Muscle layer of colon (tissue), 2 donors: ENCODE results near the gene RBM22.

ENCODE experiments used
- H3K27ac ChIP-seq: one replicate; pipeline ENCODE4 v1.7.0; 2013; ENCODE audit warnings: low read depth, mild to moderate bottlenecking, low read length, moderate library complexity
- H3K27me3 ChIP-seq, 2 donors: one replicate each; pipeline ENCODE4 v1.7.0; 2013; ENCODE audit warnings: low read length in 2 of 2, mild to moderate bottlenecking in 2 of 2; ENCODE audit not compliant: insufficient read depth in 2 of 2, control insufficient read depth in 1 of 2
- H3K36me3 ChIP-seq: one replicate; pipeline ENCODE4 v1.7.0; 2013; ENCODE audit warnings: mild to moderate bottlenecking, low read length; ENCODE audit not compliant: insufficient read depth
- H3K4me1 ChIP-seq: one replicate; pipeline ENCODE4 v1.7.0; 2013; ENCODE audit warnings: mild to moderate bottlenecking, low read length; ENCODE audit not compliant: insufficient read depth
- H3K4me3 ChIP-seq, 2 donors: one replicate each; pipeline ENCODE4 v1.7.0; 2013; ENCODE audit warnings: low read length in 2 of 2, low read depth in 1 of 2, mild to moderate bottlenecking in 1 of 2, moderate library complexity in 1 of 2
- H3K9ac ChIP-seq: one replicate; pipeline ENCODE4 v1.7.0; 2013; ENCODE audit warnings: low read length
- H3K9me3 ChIP-seq: one replicate; pipeline ENCODE4 v1.7.0; 2013; ENCODE audit warnings: mild to moderate bottlenecking, low read length
- donor health status: abdominal sarcoma.
- donor health status: Adenocarcinoma of cecum.

RBM22 gene

DNA sequence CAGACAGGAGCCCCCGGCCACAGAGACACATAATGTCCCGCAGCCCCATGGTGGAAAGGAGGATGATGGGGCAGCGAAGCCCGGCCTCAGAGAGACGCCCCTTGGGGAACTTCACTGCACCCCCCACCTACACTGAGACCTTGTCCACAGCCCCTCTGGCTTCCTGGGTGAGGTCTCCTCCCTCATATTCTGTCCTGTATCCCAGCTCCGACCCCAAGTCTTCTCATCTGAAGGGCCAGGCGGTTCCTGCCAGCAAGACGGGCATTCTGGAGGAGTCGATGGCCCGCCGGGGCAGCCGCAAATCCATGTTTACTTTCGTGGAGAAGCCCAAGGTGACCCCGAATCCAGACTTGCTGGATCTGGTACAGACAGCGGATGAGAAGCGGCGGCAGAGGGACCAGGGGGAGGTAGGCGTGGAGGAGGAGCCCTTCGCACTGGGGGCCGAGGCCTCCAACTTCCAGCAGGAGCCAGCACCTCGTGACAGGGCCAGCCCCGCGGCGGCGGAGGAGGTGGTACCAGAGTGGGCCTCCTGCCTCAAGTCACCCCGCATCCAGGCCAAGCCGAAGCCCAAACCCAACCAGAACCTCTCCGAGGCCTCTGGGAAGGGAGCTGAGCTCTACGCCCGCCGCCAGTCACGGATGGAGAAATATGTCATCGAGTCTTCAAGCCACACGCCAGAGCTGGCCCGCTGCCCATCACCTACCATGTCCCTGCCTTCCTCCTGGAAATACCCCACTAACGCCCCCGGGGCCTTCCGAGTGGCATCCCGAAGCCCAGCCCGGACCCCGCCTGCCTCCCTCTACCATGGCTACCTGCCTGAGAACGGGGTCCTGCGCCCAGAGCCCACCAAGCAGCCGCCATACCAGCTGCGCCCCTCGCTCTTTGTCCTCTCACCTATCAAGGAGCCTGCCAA is 51.5 kb downstream of the RBM22 start:
- Histone ChIP-seq H3K27ac (no peak overlapping the region), H3K27me3 (no peaks in the 10 kb centered on the region), H3K9ac (no peak overlapping the region), H3K9me3 (no peaks in the 10 kb centered on the region), H3K4me3 (no peak overlapping the region), H3K36me3 (peaks cover 13% of the 10 kb centered on the region), H3K4me1 (peaks cover 39% of the 10 kb centered on the region)

- Histone ChIP-seq H3K9me3 (no peaks in the 10 kb centered on the region), H3K27ac (no peak overlapping the region), H3K36me3 (peaks cover 13% of the 10 kb centered on the region), H3K9ac (no peak overlapping the region), H3K4me3 (no peak overlapping the region), H3K4me1 (peaks cover 33% of the 10 kb centered on the region), H3K27me3 (no peaks in the 10 kb centered on the region)
Measured at GRCh38 chr5:150648294-150649107, 52.4 kb downstream of the RBM22 start.

DNA sequence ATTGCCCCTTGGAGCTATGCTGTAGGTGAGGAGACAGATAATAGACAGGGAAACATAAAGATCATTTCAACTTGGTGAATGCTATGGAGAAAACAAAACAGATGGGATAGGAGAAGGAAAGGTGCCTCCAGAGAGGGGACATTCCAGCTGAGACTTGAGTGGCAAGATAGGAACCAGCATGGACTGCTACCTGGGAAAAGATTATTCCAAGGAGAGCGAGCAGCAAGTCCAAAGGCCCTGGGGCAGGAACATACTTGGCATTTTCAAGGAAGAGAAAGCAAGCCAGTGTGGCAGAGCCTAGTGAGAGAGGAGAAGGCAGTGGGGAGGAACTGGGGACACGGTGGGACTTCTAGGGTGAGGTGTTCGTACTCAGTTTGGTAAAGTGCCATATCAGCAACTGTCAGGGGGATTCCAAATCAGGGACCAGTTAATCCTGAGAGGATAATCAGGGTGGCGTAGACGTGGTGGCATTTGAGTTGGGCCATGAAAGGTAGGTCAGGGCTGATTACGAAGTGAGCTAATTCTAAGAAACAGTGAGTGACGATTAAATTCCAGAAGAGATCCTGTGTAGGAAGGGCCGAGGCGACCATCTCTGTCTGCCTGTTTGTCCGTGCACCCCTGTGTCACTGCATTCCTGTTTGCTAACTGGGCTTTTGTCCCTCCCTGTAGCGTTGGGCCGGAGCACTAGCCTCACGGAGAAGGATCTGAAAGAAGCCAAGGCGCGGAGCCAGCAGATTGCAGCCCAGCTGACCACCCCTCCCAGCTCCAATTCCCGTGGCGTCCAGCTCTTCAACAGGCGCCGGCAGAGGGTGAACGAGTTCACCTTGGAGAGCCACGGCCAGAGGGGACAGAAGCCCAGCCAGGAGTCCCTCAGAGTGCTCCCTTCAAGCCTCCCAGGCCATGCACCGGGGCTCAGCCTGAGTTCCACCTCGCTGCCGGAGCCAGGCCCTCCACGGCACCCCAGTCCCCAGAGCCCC is 53.3 kb downstream of the RBM22 start:
- Histone ChIP-seq H3K4me3 (no peak overlapping the region), H3K27ac (no peak overlapping the region)

GRCh38 chr5:150645070-150645700 is 55.7 kb downstream of the RBM22 start:
- Histone ChIP-seq H3K9me3 (no peaks in the 10 kb centered on the region), H3K27me3 (no peaks in the 10 kb centered on the region), H3K36me3 (peaks cover 7% of the 10 kb centered on the region), H3K27ac (peak overlapping the region; percentile 19), H3K9ac (no peak overlapping the region), H3K4me1 (peaks cover 58% of the 10 kb centered on the region), H3K4me3 (no peak overlapping the region)

More for the DNA sequence above, 53.3 kb downstream of the RBM22 start:
- H3K27me3 ChIP-seq: no peaks in the 10 kb centered on the region
- H3K4me1 ChIP-seq: peaks cover 35% of the 10 kb centered on the region
- H3K9me3 ChIP-seq: no peaks in the 10 kb centered on the region
- no peak overlapping the region for H3K9ac ChIP-seq
- peaks cover 13% of the 10 kb centered on the region for H3K36me3 ChIP-seq

DNA sequence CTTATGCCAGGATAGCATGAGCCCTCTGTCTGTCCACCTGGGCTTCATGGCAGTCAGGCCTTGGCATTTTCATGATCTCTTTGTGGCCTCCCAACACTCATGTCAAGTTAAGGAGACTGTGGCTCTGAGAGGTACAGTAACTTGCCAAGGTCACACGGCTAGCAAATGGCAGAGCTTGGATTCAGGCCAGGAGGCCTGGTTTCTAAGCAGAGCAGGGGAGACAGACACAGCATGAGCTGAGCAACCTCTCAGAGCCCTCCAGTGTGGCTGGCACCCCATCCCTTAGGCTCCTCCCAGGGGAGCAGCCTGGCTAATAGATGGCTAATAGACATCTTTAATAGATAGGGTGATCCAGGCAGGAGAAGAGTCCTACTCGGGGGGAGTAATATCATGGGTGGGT is 56.3 kb downstream of the RBM22 start:
- Histone ChIP-seq H3K4me1 (peaks cover 65% of the 10 kb centered on the region), H3K9me3 (no peaks in the 10 kb centered on the region), H3K4me3 (no peak overlapping the region), H3K27me3 (no peaks in the 10 kb centered on the region), H3K27ac (peak overlapping the region; percentile 19), H3K36me3 (peaks cover 6% of the 10 kb centered on the region), H3K9ac (no peak overlapping the region)

GRCh38 chr5:150644058-150644457 is 56.8 kb downstream of the RBM22 start:
- Histone ChIP-seq H3K9me3 (no peaks in the 10 kb centered on the region), H3K27ac (no peak overlapping the region), H3K4me3 (no peak overlapping the region), H3K4me1 (peaks cover 69% of the 10 kb centered on the region), H3K36me3 (peaks cover 6% of the 10 kb centered on the region), H3K27me3 (no peaks in the 10 kb centered on the region), H3K9ac (no peak overlapping the region)

DNA sequence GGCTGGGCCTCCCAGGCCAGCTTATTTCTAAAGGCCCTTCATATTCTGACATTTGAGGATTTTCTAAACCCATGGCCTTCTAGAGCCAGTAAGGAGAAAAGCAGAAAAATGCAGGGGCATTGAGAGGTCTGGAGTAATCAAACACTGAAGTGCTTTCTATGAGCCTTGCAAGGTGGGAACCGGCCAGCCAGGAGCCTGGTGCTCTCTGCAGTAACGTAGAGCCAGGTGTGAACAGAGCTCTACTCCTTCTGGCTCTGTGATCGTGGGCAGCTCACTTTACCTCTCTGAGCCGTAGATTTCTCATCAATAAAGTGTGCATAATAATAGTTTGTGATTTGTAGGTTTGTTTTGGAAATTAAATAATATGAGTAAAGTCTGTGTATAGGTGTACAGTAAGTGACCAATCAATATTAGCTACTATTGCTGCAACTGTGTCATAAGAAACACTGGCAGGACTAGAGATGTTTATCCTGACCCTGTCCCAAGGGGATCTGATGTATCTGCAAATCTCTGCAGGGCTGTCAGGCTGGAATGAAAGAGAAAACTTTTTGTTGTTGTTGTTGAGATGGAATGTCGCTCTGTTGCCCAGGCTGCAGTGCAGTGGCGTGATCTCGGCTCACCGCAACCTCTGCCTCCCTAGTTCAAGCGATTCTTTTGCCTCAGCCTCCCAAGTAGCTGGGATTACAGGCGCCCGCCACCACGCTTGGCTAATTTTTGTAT is 57.7 kb downstream of the RBM22 start:
- peaks cover 70% of the 10 kb centered on the region for H3K4me1 ChIP-seq
- no peak overlapping the region for H3K9ac ChIP-seq

GRCh38 chr5:150642567-150642927 is 58.3 kb downstream of the RBM22 start:
- Histone ChIP-seq H3K4me1 (peaks cover 70% of the 10 kb centered on the region), H3K36me3 (no peaks in the 10 kb centered on the region), H3K9ac (no peak overlapping the region), H3K27me3 (no peaks in the 10 kb centered on the region), H3K4me3 (peak overlapping the region in 1 of 2 donors; percentile 6), H3K9me3 (no peaks in the 10 kb centered on the region), H3K27ac (peak overlapping the region; percentile 4)

More for the DNA sequence above, 57.7 kb downstream of the RBM22 start:
- H3K27me3 ChIP-seq: no peaks in the 10 kb centered on the region
- no peaks in the 10 kb centered on the region for H3K36me3 ChIP-seq
- H3K4me3 ChIP-seq: peak overlapping the region in 1 of 2 donors; percentile 6
- H3K27ac ChIP-seq: peak overlapping the region; percentile 4
- no peaks in the 10 kb centered on the region for H3K9me3 ChIP-seq

GRCh38 chr5:150641824-150642566 is 58.9 kb downstream of the RBM22 start:
- H3K27me3 ChIP-seq: no peaks in the 10 kb centered on the region
- peak overlapping the region; percentile 4 for H3K27ac ChIP-seq
- peaks cover 69% of the 10 kb centered on the region for H3K4me1 ChIP-seq
- H3K9ac ChIP-seq: no peak overlapping the region
- peak overlapping the region in 1 of 2 donors; percentile 6 for H3K4me3 ChIP-seq
- no peaks in the 10 kb centered on the region for H3K9me3 ChIP-seq
- no peaks in the 10 kb centered on the region for H3K36me3 ChIP-seq
